D721Med (cell line): Measurements from ENCODE around the gene CCDC178.

Experiments used
- DNase-seq: peaks from one replicate; pipeline ENCODE4 v3.0.0; 2011; ENCODE audit warnings: low spot score; ENCODE audit not compliant: insufficient read length
- FAIRE-seq: peaks from 2 replicates; lab custom pipeline; 2011; peaks lifted over from hg19 to GRCh38; lab: Jason Lieb, UNC
- TF ChIP-seq, protein P1 (sequence below): IDR thresholded peaks from 2 replicates; pipeline ENCODE4 v1.5.1; 2012; ENCODE audit warnings: mild to moderate bottlenecking, control low read depth; ENCODE audit not compliant: insufficient read depth; ENCODE audit errors: missing control alignments

Gene CCDC178

DNA sequence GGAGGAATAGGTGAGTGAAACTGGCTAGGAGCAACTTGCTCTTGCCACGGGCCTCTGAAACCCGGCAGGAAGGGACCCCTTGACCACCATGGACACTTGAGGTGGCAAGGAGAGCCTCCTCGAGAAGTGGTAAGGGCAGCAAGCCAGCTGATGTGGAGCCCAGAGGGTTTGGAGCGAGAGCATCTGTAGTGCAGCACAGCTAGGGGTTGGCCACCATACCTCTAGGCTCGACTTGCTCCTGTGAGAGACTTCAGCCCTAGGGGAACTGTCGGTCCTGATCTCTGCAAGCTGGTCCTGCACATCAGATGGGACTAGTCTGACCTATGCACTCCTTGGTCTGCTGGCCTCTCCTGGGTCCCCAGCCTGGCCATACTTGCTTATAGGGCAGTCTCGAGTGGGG lies 158.4 kb downstream of the CCDC178 start:
- TF ChIP-seq, protein P1, sequence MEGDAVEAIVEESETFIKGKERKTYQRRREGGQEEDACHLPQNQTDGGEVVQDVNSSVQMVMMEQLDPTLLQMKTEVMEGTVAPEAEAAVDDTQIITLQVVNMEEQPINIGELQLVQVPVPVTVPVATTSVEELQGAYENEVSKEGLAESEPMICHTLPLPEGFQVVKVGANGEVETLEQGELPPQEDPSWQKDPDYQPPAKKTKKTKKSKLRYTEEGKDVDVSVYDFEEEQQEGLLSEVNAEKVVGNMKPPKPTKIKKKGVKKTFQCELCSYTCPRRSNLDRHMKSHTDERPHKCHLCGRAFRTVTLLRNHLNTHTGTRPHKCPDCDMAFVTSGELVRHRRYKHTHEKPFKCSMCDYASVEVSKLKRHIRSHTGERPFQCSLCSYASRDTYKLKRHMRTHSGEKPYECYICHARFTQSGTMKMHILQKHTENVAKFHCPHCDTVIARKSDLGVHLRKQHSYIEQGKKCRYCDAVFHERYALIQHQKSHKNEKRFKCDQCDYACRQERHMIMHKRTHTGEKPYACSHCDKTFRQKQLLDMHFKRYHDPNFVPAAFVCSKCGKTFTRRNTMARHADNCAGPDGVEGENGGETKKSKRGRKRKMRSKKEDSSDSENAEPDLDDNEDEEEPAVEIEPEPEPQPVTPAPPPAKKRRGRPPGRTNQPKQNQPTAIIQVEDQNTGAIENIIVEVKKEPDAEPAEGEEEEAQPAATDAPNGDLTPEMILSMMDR, result no peak
- DNase-seq (no peak), FAIRE-seq (no peak)

DNA sequence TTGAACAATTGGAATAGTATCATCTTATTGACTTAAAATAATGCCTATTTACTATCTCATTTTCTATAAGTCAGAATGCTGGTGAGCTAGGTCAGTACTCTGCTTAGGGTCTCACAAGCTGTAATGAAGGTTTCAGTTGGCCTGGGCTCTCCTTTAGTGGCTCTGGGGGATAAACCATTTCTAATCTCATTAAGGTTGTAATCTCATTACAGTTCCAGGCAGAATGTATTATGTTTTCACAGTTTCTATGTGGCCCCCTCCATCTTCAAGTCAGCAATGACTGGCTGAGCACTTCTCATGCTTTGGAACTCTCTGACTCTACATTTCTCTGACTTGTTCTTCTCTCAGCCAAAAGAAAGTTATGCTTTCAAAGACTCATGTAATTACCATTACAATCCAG lies 163.1 kb downstream of the CCDC178 start:
- TF ChIP-seq, protein P1, result no peak
- DNase-seq (peak; percentile 15), FAIRE-seq (peak; percentile 99)

DNA sequence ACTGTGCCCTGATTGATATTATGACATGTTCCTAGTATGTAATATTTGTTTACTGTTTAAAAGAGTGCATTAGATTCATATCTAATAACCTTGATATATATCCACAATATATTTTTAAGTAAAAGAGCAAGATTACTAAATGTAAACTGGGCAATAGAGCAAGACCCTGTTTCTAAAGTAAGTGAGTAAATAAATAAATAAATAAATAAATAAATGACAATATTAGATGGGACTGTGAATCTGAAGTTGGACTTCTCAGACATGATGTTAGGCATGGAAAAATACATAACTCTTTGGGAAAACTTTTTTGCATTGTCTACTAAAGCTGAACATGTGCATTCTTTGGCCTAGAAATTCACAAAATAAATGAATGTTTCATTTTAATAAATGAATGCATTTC lies 164.7 kb downstream of the CCDC178 start:
- FAIRE-seq, result no peak
- TF ChIP-seq, protein P1, result no peak
- DNase-seq, result no peak

DNA sequence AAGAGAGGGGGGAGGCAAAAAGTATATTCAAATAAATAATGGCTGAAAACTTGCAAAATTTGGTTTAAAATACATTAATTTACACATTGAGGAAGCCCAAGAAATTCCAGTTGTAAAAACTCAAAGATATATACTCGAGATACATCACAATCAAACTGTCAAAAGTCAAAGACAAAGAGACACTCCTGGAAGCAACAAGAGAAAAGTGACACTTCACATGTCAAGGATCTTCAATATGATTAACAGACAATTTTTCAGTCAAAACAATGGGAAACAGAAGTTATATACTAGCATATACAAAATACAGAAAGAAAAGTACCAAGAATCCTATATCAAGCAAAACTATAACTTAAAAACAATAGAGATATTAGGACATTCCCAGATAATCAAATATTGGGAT lies 170.2 kb downstream of the CCDC178 start:
- no peak for DNase-seq
- no peak for FAIRE-seq
- TF ChIP-seq, protein P1, result no peak

DNA sequence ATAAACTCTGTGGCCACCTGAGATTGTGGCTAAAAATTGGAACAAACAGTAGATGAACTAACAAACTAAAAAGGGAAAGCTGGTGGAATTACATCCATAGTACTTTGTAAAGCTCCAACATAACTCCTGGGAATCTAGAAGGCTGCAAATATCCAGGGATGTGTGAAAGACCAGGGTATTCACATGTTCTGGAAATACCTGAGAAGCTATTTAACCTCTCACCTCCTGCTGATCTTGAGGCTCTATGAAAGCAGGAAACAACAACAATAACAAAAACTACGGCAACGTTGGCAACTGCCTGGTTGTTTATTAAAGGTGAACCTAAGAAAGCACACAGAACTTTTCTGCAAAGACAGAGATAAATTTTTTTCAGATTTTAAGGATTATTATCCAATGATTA lies 171.3 kb downstream of the CCDC178 start:
- DNase-seq (no peak), FAIRE-seq (no peak)
- TF ChIP-seq, protein P1, result no peak

DNA sequence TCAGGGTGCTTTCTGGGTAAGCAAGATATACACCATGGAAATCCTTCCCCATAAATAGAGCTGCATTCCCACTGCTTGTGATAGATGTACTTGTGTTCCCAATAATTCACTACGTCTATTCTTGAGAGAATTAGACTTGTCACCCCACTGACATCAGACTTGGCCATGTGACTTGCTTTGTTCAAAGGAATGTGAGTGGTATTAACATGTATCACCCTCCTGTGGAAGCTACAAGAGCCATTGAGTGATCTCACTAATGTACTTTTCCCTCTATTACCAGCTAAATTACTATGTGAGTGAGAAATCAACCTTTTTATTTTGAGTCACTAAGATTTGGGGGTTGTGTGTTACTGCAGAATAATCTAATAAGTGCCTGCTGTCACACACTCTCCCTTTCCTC lies 176.0 kb downstream of the CCDC178 start:
- DNase-seq (no peak), FAIRE-seq (peak; percentile 72)
- TF ChIP-seq, protein P1, result no peak

DNA sequence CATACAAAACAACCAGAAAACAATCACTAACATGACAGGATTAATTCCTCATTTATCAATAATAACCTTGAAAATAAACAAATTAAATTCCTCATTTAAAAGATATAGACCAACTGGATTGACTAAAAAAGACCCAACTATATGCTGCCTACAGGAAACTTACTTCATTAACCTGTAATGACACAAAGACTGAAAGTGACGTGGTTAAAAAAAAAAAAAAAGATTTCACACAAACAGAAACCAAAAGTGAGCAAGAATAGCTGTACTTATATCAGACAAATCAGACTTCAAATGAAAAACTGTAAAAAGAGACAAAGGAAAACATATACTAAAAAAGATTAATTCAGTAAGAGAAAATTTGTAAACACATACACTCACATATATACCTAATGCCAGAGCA lies 201.2 kb downstream of the CCDC178 start:
- TF ChIP-seq, protein P1, result no peak
- no peak for FAIRE-seq

More for the DNA sequence above, 201.2 kb downstream of the CCDC178 start:
- DNase-seq, result no peak
